Stimulated activated CD8-positive, alpha-beta memory T cell treated with anti-CD3 and anti-CD28 coated beads, Interleukin-2, amount 100 ng/mL, for 48 hours (primary cell): ENCODE measurements around the gene CDR2L.

ENCODE experiments used
- DNase-seq, 2 donors: peaks; one replicate each; pipeline ENCODE4 v3.0.0-alpha.2; 2020; ENCODE audit warnings: low read depth in 2 of 2

The CDR2L gene

GRCh38 chr17:74987418-74987908 lies at the start of gene CDR2L:
Gene CDR2L (plus strand): TSS chr17:74987632. CDS start chr17:74988044, 412 bp downstream.
- peak; percentile 86 to 91 for DNase-seq

DNA sequence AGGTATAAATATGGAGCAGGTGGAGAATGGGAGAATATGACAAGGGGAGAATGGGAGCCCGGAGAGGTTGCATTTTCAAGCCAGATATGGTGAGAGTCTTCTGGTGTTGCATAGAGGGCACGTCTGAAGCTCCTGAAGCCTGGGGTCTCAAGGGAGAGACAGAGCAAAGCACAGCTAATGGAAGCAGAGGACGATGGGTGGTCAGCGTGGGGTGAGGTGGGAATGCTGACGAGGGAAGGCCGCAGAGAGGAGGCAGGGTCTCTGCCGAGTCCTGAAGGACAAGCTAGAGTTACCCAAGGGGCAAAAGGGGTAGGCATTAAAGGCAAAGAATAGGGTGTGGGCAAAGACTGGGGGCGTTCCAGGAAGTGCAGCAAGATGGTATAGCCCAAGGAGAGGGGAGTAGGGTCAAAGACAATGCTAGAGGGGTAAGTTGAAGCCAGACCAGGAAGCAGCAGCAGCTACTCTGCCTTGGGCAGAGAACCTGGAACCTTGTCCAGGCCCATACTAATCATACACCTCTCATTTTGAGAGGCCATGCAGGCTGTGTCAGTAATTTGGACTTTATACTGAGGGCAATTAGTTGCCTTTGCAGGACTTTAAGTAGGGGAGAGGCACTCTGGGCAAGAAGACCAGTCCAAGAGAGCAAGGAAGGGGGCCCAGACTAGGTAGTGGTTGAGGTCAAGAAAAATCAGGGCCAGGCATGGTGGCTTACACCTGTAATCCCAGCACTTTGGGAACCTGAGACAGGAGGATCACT lies 49.1 kb upstream of the CDR2L start:
- no peak for DNase-seq

DNA sequence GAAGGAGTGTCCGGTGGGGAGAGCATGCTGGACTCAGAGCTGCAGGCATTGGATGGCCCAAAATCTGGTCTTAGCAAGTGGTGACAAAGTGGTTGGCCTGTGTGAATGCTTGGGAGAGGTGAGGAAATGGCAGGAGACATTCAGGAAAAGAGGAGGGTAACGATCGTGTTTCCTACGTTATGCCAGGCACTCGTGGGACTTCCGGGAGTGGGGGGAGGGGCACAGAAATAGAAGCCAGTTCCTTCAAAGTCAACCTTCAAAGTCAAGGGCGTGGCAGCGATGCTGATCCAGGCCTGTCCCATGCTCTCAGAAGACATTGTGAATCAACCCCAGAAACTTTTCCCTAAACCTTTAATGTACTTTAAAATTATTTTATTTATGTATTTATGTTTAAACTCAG lies 47.9 kb upstream of the CDR2L start:
- DNase-seq = no peak

GRCh38 chr17:74941128-74941725 lies 46.2 kb upstream of the CDR2L start:
- no peak for DNase-seq

GRCh38 chr17:74943808-74944522 lies 43.5 kb upstream of the CDR2L start:
- DNase-seq = no peak

GRCh38 chr17:74945543-74945942 lies 41.9 kb upstream of the CDR2L start:
- no peak for DNase-seq

- no peak for DNase-seq
These were observed 40.8 kb upstream of the CDR2L start for GRCh38 chr17:74946641-74947040.

DNA sequence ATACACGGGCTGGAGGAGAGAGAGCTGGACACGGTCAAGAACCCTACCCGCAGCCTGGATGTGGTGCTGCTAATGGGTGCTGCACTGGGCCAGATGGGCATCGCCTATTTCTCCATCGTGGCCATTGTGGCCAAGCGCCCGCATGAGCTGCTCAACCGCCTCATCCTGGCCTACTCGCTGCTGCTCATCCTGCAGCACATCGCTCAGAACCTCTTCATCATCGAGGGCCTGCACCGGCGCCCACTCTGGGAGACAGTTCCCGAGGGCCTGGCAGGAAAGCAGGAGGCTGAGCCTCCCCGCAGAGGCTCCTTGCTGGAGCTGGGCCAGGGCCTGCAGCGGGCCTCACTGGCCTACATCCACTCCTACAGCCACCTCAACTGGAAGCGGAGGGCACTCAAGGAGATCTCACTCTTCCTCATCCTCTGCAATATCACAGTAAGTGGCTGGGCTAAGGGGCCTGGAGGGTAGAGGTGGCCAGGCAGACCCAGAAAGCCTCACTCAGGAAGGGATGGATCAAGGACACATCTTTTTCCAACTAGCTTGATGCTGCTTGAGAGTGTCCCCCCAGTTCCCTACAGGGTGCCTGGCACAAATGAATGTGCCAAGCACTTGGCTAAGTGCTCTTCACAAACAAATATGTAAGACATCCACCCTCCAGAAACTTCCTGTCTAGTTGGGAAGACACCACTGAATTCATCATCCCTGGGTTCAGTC lies 40.2 kb upstream of the CDR2L start:
- no peak for DNase-seq

DNA sequence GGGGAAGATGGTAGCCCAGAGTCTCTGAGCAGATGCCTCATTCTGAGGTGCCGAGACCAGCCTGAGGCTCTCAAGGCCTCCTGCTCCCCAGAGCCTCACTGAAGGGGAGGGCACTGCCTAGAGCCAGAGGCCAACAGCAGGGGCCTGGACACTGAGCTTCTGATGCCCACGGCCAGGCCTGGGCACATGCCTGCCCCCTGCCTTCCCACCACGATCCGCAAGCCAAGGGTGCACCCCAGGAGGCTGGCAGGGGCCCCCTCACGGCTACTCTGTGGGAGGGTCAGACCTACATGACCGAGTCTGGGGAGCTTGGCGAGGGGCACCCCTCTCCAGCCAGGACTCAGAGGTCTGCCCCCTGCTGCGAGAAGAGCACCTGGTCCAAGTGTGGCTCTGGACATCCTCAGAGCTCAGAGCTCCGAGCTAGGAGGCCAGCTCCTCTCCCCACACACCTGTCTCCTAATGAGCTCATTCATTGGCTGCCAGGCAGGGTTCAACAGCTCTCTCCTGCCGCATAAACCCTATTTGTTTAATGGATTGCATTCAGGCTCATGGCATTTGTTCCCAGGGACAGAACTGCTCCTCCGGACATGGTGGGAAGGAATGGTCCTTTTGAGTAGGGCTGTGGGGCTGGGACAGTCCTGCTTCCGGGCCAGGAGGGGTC lies 37.8 kb upstream of the CDR2L start:
- no peak for DNase-seq

DNA sequence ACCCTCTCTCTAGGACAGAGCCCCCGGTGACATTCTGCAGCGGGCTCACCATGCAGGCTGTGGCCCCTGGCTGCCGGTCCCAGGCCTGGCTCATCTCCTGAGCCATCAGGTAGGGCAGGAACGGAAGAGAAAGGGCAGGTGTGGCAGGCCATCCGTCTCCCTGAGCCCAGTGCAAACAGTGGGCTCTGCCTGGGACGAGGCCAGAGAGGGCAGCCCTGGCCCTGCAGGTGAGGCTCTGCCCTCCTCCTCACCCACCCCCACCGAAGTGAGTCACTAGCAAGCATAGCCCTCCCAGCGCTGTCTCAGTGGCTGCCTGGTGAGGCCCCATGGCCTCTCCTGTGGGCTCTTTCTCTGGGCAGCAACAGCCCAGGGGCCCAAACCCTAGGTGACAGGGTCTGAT lies 37.2 kb upstream of the CDR2L start:
- no peak for DNase-seq

GRCh38 chr17:74951065-74951464 lies 36.4 kb upstream of the CDR2L start:
- no peak for DNase-seq

- DNase-seq = no peak
These were observed 35.6 kb upstream of the CDR2L start for GRCh38 chr17:74951680-74952421.

- DNase-seq = no peak
These were observed 34.9 kb upstream of the CDR2L start for GRCh38 chr17:74952431-74953133.

- DNase-seq = no peak
These were observed 34.2 kb upstream of the CDR2L start for GRCh38 chr17:74953134-74953687.

DNA sequence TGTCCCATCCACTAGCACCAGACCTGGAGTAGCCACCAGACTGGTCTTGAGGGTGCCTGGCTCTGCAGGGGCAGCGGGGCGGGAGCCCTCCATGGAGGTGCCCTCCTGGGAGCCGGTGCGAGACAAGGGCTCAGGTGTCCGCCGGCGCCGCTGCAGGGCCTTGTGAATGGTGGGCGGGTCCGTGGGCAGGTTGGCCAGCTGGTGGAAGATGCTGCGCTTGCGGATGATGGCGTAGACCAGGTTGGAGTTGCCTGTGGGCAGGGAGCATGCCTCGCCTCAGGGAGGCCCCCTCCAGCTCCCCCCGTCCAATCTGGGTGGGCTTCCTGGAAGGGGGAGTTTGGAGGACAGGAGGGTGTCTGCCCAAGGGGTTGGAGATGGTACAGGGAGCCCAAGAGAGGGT lies 33.3 kb upstream of the CDR2L start:
- DNase-seq = no peak

DNA sequence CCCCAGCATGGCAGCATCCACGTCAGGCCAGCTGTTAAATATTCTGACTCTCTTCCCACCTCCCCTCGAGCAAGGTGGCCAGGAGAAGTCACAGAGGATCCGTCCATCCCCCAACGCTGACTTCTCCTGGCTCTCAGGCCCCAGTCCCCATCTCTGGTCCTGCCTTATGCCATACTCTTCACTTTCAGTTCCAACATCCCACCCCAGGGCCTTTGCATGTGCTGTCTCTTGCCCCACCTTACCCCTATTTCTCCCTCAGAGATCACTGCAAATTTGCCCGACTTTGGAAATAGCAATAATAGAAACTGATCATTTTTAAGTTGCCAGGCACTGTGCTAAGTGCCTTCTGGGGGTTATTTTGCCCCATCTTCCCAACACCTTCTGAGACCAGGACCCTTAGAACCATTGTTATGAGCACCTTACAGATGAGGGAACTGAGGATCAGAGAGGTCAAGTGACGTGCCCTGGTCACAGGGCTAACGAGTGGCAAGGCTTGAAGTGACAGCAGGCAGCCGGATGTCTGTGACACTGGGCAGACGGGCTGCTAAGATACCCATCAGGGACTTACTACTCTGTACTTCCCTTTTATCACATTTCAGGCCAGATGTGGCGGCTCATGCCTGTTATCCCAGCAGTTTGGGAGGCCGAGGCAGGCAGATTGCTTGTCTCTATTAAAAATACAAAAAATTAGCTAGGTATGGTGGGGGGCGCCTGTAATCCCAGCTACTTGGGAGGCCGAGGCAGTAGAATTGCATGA lies 32.6 kb upstream of the CDR2L start:
- DNase-seq = no peak

DNA sequence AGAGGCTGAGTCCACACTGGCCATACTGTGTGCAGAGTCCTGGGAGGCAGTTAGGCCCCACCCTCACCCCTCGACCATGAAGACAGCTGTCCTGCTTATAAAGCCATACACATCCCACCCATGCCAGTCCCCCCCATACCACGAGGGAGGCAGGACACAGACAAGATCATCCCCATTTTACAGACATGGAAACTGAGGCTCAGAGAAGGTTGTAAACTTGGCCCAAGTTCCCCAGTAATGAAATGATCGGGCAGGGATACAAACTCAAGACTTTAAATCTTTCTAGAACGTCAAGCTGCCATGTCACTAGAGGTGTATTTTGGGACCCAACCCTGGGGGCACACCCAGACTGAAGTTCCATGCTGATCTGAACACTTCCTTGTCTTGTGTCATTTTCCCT lies 31.3 kb upstream of the CDR2L start:
- no peak for DNase-seq

DNA sequence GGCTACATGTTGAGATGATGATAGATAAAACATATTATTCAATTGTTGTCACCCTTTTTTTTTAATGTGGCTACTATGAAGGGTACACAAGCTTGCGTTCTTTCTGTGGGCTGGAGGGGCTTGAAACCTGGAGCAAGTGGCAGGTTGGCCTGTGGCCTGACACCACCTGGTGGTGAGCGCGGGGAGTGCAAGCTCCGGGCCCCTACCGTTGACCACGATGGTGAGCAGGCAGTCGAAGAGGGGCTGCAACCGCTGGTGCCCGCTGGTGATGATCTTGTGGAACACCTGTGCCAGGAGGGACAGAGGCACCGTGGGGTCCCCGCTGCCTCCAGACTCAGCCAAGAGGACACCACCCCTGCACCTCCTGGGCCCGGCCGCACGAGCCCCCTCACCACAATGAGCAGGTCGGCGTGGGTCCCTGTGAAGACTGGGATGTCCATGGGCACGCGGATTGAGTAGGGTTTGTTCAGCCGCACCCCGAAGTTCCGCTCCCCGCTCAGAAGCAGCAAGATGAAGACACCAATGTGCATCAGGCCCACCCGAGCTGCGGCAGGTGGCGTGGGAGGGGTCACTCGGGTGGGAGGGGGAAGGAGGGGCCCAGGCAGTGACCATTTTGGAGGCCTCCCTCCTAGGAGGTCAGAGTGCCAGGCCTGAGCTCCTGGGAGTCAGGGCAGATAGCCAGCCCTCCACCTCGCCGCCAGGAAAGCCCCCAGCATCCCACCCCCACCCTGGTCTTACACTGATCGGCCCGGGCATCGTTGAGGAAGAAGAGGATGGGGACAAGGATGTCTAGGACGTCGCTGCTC lies 29.3 kb upstream of the CDR2L start:
- peak; percentile 75 to 81 for DNase-seq
